ENCODE data around the gene PLEKHG4B.

The PLEKHG4B gene

GRCh38 chr5:179401-179800, 87.4 kb downstream of the PLEKHG4B start:
- H2BK12ac ChIP-seq (ENCODE audit: low read length): no peak overlapping the region
- no peak overlapping the region for H2BK5ac ChIP-seq (ENCODE audit: low read length)
- H3K9me3 ChIP-seq (replicated peaks in 1 of 2; ENCODE audit: control insufficient read depth in 2 of 2, insufficient read depth in 1 of 2, low read depth in 1 of 2, low read length in 2 of 2): no peaks in the 10 kb centered on the region
- DNase-seq (ENCODE audit: low spot score): no peak
- peak overlapping the region in 1 of 2 donors; percentile 36 for H3K4me3 ChIP-seq (ENCODE audit: low read length in 2 of 2)
- H2AFZ ChIP-seq (ENCODE audit: low read length): no peak overlapping the region
- peak overlapping the region; percentile 3 for H3K14ac ChIP-seq (ENCODE audit: low read length)
- H4K91ac ChIP-seq (ENCODE audit: low read depth, low read length, poor library complexity): no peak overlapping the region
- no peak overlapping the region for H2AK5ac ChIP-seq (ENCODE audit: low read depth, low read length)
- no peak overlapping the region for H3K9ac ChIP-seq (ENCODE audit: low read depth, low read length, poor library complexity)
- H3K36me3 ChIP-seq (replicated peaks in 1 of 2; ENCODE audit: control insufficient read depth in 2 of 2, insufficient read depth in 2 of 2, low read length in 2 of 2): peaks cover 5 to 34% of the 10 kb centered on the region in 2 donors
- H2BK15ac ChIP-seq (ENCODE audit: low read length): no peak overlapping the region
- no peak overlapping the region for H3K18ac ChIP-seq (ENCODE audit: low read length)
- no peak overlapping the region for H3K23ac ChIP-seq (ENCODE audit: low read depth, low read length, poor library complexity)
- no peak overlapping the region for H3K4ac ChIP-seq (ENCODE audit: low read length)
- no peak overlapping the region for H2BK120ac ChIP-seq (ENCODE audit: low read depth, low read length)
- no peaks in the 10 kb centered on the region for H3K79me1 ChIP-seq (ENCODE audit: low read depth, low read length)
- WGBS, 2 donors (ENCODE audit: extremely low coverage in 2 of 2, insufficient read length in 2 of 2, insufficient replicate concordance in 1 of 2): no CpG with 5 or more reads among the region's 9 CpGs
- H3K27ac ChIP-seq (replicated peaks; ENCODE audit: low read length): no peak overlapping the region
- no peak overlapping the region for H4K8ac ChIP-seq (ENCODE audit: low read depth, low read length)
- no peaks in the 10 kb centered on the region for H3K27me3 ChIP-seq (ENCODE audit: control insufficient read depth in 3 of 3, insufficient read depth in 3 of 3, low read depth in 1 of 3, low read length in 3 of 3)
- no peak overlapping the region for H3K4me2 ChIP-seq (ENCODE audit: insufficient read depth, low read length, poor library complexity, severe bottlenecking)
- H3K4me1 ChIP-seq (ENCODE audit: control insufficient read depth in 2 of 2, insufficient read depth in 1 of 2, low read depth in 1 of 2, low read length in 2 of 2): peaks cover 3 to 5% of the 10 kb centered on the region in 2 donors

GRCh38 chr5:180286-180918, 88.4 kb downstream of the PLEKHG4B start:
- no peak overlapping the region for H3K4me3 ChIP-seq (ENCODE audit: low read length in 2 of 2)
- WGBS, 2 donors (ENCODE audit: extremely low coverage in 2 of 2, insufficient read length in 2 of 2, insufficient replicate concordance in 1 of 2): no CpG with 5 or more reads among the region's 13 CpGs
- H3K79me1 ChIP-seq (ENCODE audit: low read depth, low read length): no peaks in the 10 kb centered on the region
- H3K36me3 ChIP-seq (replicated peaks in 1 of 2; ENCODE audit: control insufficient read depth in 2 of 2, insufficient read depth in 2 of 2, low read length in 2 of 2): peaks cover 5 to 34% of the 10 kb centered on the region in 2 donors
- no peak overlapping the region for H2BK5ac ChIP-seq (ENCODE audit: low read length)
- no peak overlapping the region for H3K27ac ChIP-seq (replicated peaks; ENCODE audit: low read length)
- H3K27me3 ChIP-seq (ENCODE audit: control insufficient read depth in 3 of 3, insufficient read depth in 3 of 3, low read depth in 1 of 3, low read length in 3 of 3): no peaks in the 10 kb centered on the region
- H3K4ac ChIP-seq (ENCODE audit: low read length): no peak overlapping the region
- H2AFZ ChIP-seq (ENCODE audit: low read length): no peak overlapping the region
- H2AK5ac ChIP-seq (ENCODE audit: low read depth, low read length): no peak overlapping the region
- DNase-seq (ENCODE audit: low spot score): no peak
- H2BK15ac ChIP-seq (ENCODE audit: low read length): no peak overlapping the region
- peak overlapping the region; percentile 27 for H3K23ac ChIP-seq (ENCODE audit: low read depth, low read length, poor library complexity)
- peaks cover 3 to 5% of the 10 kb centered on the region in 2 donors for H3K4me1 ChIP-seq (ENCODE audit: control insufficient read depth in 2 of 2, insufficient read depth in 1 of 2, low read depth in 1 of 2, low read length in 2 of 2)
- H3K4me2 ChIP-seq (ENCODE audit: insufficient read depth, low read length, poor library complexity, severe bottlenecking): no peak overlapping the region
- no peak overlapping the region for H4K91ac ChIP-seq (ENCODE audit: low read depth, low read length, poor library complexity)
- H3K18ac ChIP-seq (ENCODE audit: low read length): no peak overlapping the region
- H3K9ac ChIP-seq (ENCODE audit: low read depth, low read length, poor library complexity): peak overlapping the region; percentile 39
- H2BK120ac ChIP-seq (ENCODE audit: low read depth, low read length): no peak overlapping the region
- no peak overlapping the region for H2BK12ac ChIP-seq (ENCODE audit: low read length)
- no peaks in the 10 kb centered on the region for H3K9me3 ChIP-seq (replicated peaks in 1 of 2; ENCODE audit: control insufficient read depth in 2 of 2, insufficient read depth in 1 of 2, low read depth in 1 of 2, low read length in 2 of 2)
- H3K14ac ChIP-seq (ENCODE audit: low read length): no peak overlapping the region
- no peak overlapping the region for H4K8ac ChIP-seq (ENCODE audit: low read depth, low read length)

GRCh38 chr5:181160-181559, 89.2 kb downstream of the PLEKHG4B start:
- Histone ChIP-seq H2AFZ (ENCODE audit: low read length) (no peak overlapping the region), H2BK5ac (ENCODE audit: low read length) (no peak overlapping the region), H3K79me1 (ENCODE audit: low read depth, low read length) (no peaks in the 10 kb centered on the region), H3K4me1 (ENCODE audit: control insufficient read depth in 2 of 2, insufficient read depth in 1 of 2, low read depth in 1 of 2, low read length in 2 of 2) (peaks cover 3 to 5% of the 10 kb centered on the region in 2 donors), H3K4me2 (ENCODE audit: insufficient read depth, low read length, poor library complexity, severe bottlenecking) (no peak overlapping the region), H2BK120ac (ENCODE audit: low read depth, low read length) (no peak overlapping the region), H2BK12ac (ENCODE audit: low read length) (no peak overlapping the region), H3K9me3 (replicated peaks in 1 of 2; ENCODE audit: control insufficient read depth in 2 of 2, insufficient read depth in 1 of 2, low read depth in 1 of 2, low read length in 2 of 2) (no peaks in the 10 kb centered on the region), H2BK15ac (ENCODE audit: low read length) (no peak overlapping the region), H3K27me3 (ENCODE audit: control insufficient read depth in 3 of 3, insufficient read depth in 3 of 3, low read depth in 1 of 3, low read length in 3 of 3) (no peaks in the 10 kb centered on the region), H3K36me3 (replicated peaks in 1 of 2; ENCODE audit: control insufficient read depth in 2 of 2, insufficient read depth in 2 of 2, low read length in 2 of 2) (peaks cover 5 to 34% of the 10 kb centered on the region in 2 donors), H4K91ac (ENCODE audit: low read depth, low read length, poor library complexity) (no peak overlapping the region), H3K14ac (ENCODE audit: low read length) (no peak overlapping the region), H3K4me3 (ENCODE audit: low read length in 2 of 2) (no peak overlapping the region), H2AK5ac (ENCODE audit: low read depth, low read length) (no peak overlapping the region), H3K23ac (ENCODE audit: low read depth, low read length, poor library complexity) (no peak overlapping the region), H3K9ac (ENCODE audit: low read depth, low read length, poor library complexity) (no peak overlapping the region), H3K18ac (ENCODE audit: low read length) (no peak overlapping the region), H4K8ac (ENCODE audit: low read depth, low read length) (no peak overlapping the region), H3K4ac (ENCODE audit: low read length) (no peak overlapping the region), H3K27ac (replicated peaks; ENCODE audit: low read length) (no peak overlapping the region)
- DNase-seq (ENCODE audit: low spot score): no peak
- WGBS, 2 donors (ENCODE audit: extremely low coverage in 2 of 2, insufficient read length in 2 of 2, insufficient replicate concordance in 1 of 2): no CpG with 5 or more reads among the region's 9 CpGs

GRCh38 chr5:181566-181965, 89.6 kb downstream of the PLEKHG4B start:
- no CpG with 5 or more reads among the region's 22 CpGs for WGBS, 2 donors (ENCODE audit: extremely low coverage in 2 of 2, insufficient read length in 2 of 2, insufficient replicate concordance in 1 of 2)
- Histone ChIP-seq H4K91ac (ENCODE audit: low read depth, low read length, poor library complexity) (no peak overlapping the region), H3K18ac (ENCODE audit: low read length) (no peak overlapping the region), H3K36me3 (replicated peaks in 1 of 2; ENCODE audit: control insufficient read depth in 2 of 2, insufficient read depth in 2 of 2, low read length in 2 of 2) (peaks cover 5 to 34% of the 10 kb centered on the region in 2 donors), H2BK12ac (ENCODE audit: low read length) (no peak overlapping the region), H3K4me1 (ENCODE audit: control insufficient read depth in 2 of 2, insufficient read depth in 1 of 2, low read depth in 1 of 2, low read length in 2 of 2) (peaks cover 3 to 5% of the 10 kb centered on the region in 2 donors), H2BK15ac (ENCODE audit: low read length) (no peak overlapping the region), H3K27me3 (ENCODE audit: control insufficient read depth in 3 of 3, insufficient read depth in 3 of 3, low read depth in 1 of 3, low read length in 3 of 3) (no peaks in the 10 kb centered on the region), H3K9me3 (replicated peaks in 1 of 2; ENCODE audit: control insufficient read depth in 2 of 2, insufficient read depth in 1 of 2, low read depth in 1 of 2, low read length in 2 of 2) (no peaks in the 10 kb centered on the region), H3K23ac (ENCODE audit: low read depth, low read length, poor library complexity) (peak overlapping the region; percentile 68), H2BK120ac (ENCODE audit: low read depth, low read length) (no peak overlapping the region), H3K79me1 (ENCODE audit: low read depth, low read length) (no peaks in the 10 kb centered on the region), H3K27ac (replicated peaks; ENCODE audit: low read length) (no peak overlapping the region), H2BK5ac (ENCODE audit: low read length) (no peak overlapping the region), H3K9ac (ENCODE audit: low read depth, low read length, poor library complexity) (no peak overlapping the region), H2AK5ac (ENCODE audit: low read depth, low read length) (no peak overlapping the region), H3K4ac (ENCODE audit: low read length) (no peak overlapping the region), H4K8ac (ENCODE audit: low read depth, low read length) (peak overlapping the region; percentile 96), H3K4me2 (ENCODE audit: insufficient read depth, low read length, poor library complexity, severe bottlenecking) (no peak overlapping the region), H3K4me3 (ENCODE audit: low read length in 2 of 2) (no peak overlapping the region), H3K14ac (ENCODE audit: low read length) (no peak overlapping the region), H2AFZ (ENCODE audit: low read length) (no peak overlapping the region)
- no peak for DNase-seq (ENCODE audit: low spot score)

Data from neuronal stem cell (in vitro differentiated cells).